ENCODE data around the gene ATG4A. TPM values are rescaled to one million over a fixed set of nuclear protein-coding genes. Genes with fewer than 3 reads are reported as not detected.

ATG4A gene
- total RNA-seq, 4 donors from 2014 or later: 9.9 to 12.3 (median 10.8) TPM

GRCh38 chrX:108168961-108169740, 77.6 kb downstream of the ATG4A start:
- H3K36me3 ChIP-seq: peaks cover 0 to 39% (median 8%) of the 10 kb centered on the region in 4 donors
- no peak for TF ChIP-seq POLR2A (IDR thresholded peaks at IDR 0.05; ENCODE audit: low read depth)
- TF ChIP-seq EP300 (IDR thresholded peaks at IDR 0.05): no peak
- no peak for TF ChIP-seq POLR2AphosphoS5 (IDR thresholded peaks at IDR 0.05)
- no peak for TF ChIP-seq CTCF (IDR thresholded peaks at IDR 0.05)
- intact Hi-C loops (cut with DNase I): no loop called here

GRCh38 chrX:108169768-108170167, 78.2 kb downstream of the ATG4A start:
- TF ChIP-seq POLR2A (IDR thresholded peaks at IDR 0.05; ENCODE audit: low read depth) (no peak), EP300 (IDR thresholded peaks at IDR 0.05) (no peak), CTCF (IDR thresholded peaks at IDR 0.05) (no peak), POLR2AphosphoS5 (IDR thresholded peaks at IDR 0.05) (no peak)
- no peak for DNase-seq (ENCODE audit: extremely low spot score)
- no peaks in the 10 kb centered on the region for H3K9me3 ChIP-seq
- H3K4me1 ChIP-seq: no peaks in the 10 kb centered on the region
- intact Hi-C loops (cut with DNase I): no loop called here
- no peak overlapping the region for H3K4me3 ChIP-seq
- WGBS: 98% methylated on average over 3 of the region's 3 CpGs
- peaks cover 0 to 44% (median 8%) of the 10 kb centered on the region in 4 donors for H3K36me3 ChIP-seq
- H3K27ac ChIP-seq (replicated peaks in 1 of 4): no peak overlapping the region
- no peaks in the 10 kb centered on the region for H3K27me3 ChIP-seq

More at GRCh38 chrX:108168961-108169740, 77.6 kb downstream of the ATG4A start:
- Histone ChIP-seq H3K27ac (replicated peaks in 1 of 4) (no peak overlapping the region), H3K9me3 (no peaks in the 10 kb centered on the region), H3K4me3 (no peak overlapping the region), H3K27me3 (no peaks in the 10 kb centered on the region), H3K4me1 (no peaks in the 10 kb centered on the region)
- DNase-seq (ENCODE audit: extremely low spot score): no peak
- 82% methylated on average over 9 of the region's 9 CpGs for WGBS

GRCh38 chrX:108171671-108172070, 80.1 kb downstream of the ATG4A start:
- DNase-seq (ENCODE audit: extremely low spot score): no peak
- Histone ChIP-seq H3K27me3 (no peaks in the 10 kb centered on the region), H3K9me3 (no peaks in the 10 kb centered on the region), H3K36me3 (peaks cover 0 to 46% (median 12%) of the 10 kb centered on the region in 4 donors), H3K27ac (replicated peaks in 1 of 4) (no peak overlapping the region), H3K4me1 (no peaks in the 10 kb centered on the region), H3K4me3 (no peak overlapping the region)
- intact Hi-C loops (cut with DNase I): no loop called here
- 91% methylated on average over 4 of the region's 4 CpGs for WGBS
- no peak for TF ChIP-seq POLR2AphosphoS5 (IDR thresholded peaks at IDR 0.05)
- TF ChIP-seq POLR2A (IDR thresholded peaks at IDR 0.05; ENCODE audit: low read depth): no peak
- TF ChIP-seq CTCF (IDR thresholded peaks at IDR 0.05): no peak
- TF ChIP-seq EP300 (IDR thresholded peaks at IDR 0.05): no peak

GRCh38 chrX:108173874-108174273, 82.3 kb downstream of the ATG4A start:
- Histone ChIP-seq H3K27ac (replicated peaks in 1 of 4) (no peak overlapping the region), H3K4me3 (no peak overlapping the region), H3K36me3 (peaks cover 0 to 47% (median 13%) of the 10 kb centered on the region in 4 donors), H3K4me1 (peaks cover 0 to 4% (median 0%) of the 10 kb centered on the region in 4 donors), H3K27me3 (no peaks in the 10 kb centered on the region), H3K9me3 (no peaks in the 10 kb centered on the region)
- TF ChIP-seq POLR2AphosphoS5 (IDR thresholded peaks at IDR 0.05) (no peak), EP300 (IDR thresholded peaks at IDR 0.05) (no peak), CTCF (IDR thresholded peaks at IDR 0.05) (no peak), POLR2A (IDR thresholded peaks at IDR 0.05; ENCODE audit: low read depth) (no peak)
- WGBS: 40% methylated on average over 3 of the region's 3 CpGs
- DNase-seq (ENCODE audit: extremely low spot score): no peak
- intact Hi-C loops (cut with DNase I): no loop called here
